GM12878 (cell line): ENCODE data around the gene PEMT. TPM values are rescaled to one million over a fixed set of nuclear protein-coding genes. Genes with fewer than 3 reads are reported as not detected.

ENCODE experiments used
- ATAC-seq: fragments of 200-7000 bp; cut with Tn5 transposase; 3 replicates; pipeline ENCODE4 v1.9.1; 2020; ENCODE audit warnings: mild to moderate bottlenecking, moderate library complexity
- BruUV-seq: library from RNA; stranded (reverse); fragments of 400-500 nt; replicated peaks from 2 replicates; lab custom pipeline; 2021; lab: Mats Ljungman, UMichigan
- CTCF ChIA-PET: fragments of 300-600 bp; sonication (Branson Sonifier 250); formaldehyde crosslinking; extraction: SDS; loops from one replicate; lab custom pipeline; 2021; ENCODE audit warnings: inconsistent platforms; lab: Yijun Ruan, JAX
- POLR2A ChIA-PET: fragments of 350-600 bp; formaldehyde crosslinking; extraction: SDS; loops from one replicate; lab custom pipeline; 2021; ENCODE audit warnings: inconsistent platforms; lab: Charles Lee
- RAD21 ChIA-PET: fragments of 300-600 bp; sonication (Branson Sonifier 250); formaldehyde crosslinking; loops from one replicate; lab custom pipeline; 2023; ENCODE audit warnings: antibody characterized with exemption; ENCODE audit not compliant: unreplicated experiment; lab: Charles Lee
- SMC1A ChIA-PET: fragments of 300-600 bp; sonication (Branson Sonifier 250); formaldehyde crosslinking; loops from one replicate; lab custom pipeline; 2023; ENCODE audit not compliant: unreplicated experiment, uncharacterized antibody; lab: Charles Lee
- DNase-seq: peaks from one replicate; pipeline ENCODE4 v3.0.0-alpha.2; 2011; ENCODE audit warnings: low read depth, low spot score
- FAIRE-seq: peaks from 3 replicates; lab custom pipeline; 2011; peaks lifted over from hg19 to GRCh38; lab: Jason Lieb, UNC
- H2AFZ ChIP-seq: 2 replicates; pipeline ENCODE4 v1.6.0; 2011; ENCODE audit warnings: low read depth, low read length, control low read depth; ENCODE audit not compliant: control insufficient read depth
- H3K27ac ChIP-seq: 2 replicates; pipeline ENCODE4 v1.5.1; 2011; ENCODE audit warnings: control low read depth; ENCODE audit not compliant: control insufficient read depth, insufficient read depth
- H3K27me3 ChIP-seq, 2 experiments: replicated peaks in 1 of 2; 2 replicates each; pipeline versions ENCODE4 v1.6.0 to v1.6.1; 2011; ENCODE audit warnings: low read length in 1 of 2; ENCODE audit not compliant: control insufficient read depth in 2 of 2, insufficient read depth in 2 of 2
- H3K36me3 ChIP-seq, 2 experiments: 2 replicates each; pipeline ENCODE4 v1.5.1; 2011; ENCODE audit warnings: low read length in 1 of 2; ENCODE audit not compliant: control insufficient read depth in 2 of 2, insufficient read depth in 2 of 2
- H3K4me1 ChIP-seq: 2 replicates; pipeline ENCODE4 v1.6.1; 2011; ENCODE audit warnings: mild to moderate bottlenecking, low read length, moderate library complexity, mixed read lengths; ENCODE audit not compliant: control insufficient read depth, insufficient read depth
- H3K4me2 ChIP-seq: 2 replicates; pipeline ENCODE4 v1.6.0; 2011; ENCODE audit warnings: control low read depth; ENCODE audit not compliant: control insufficient read depth, insufficient read depth
- H3K4me3 ChIP-seq: fragments of 200-600 bp; sonication (generic); 2 replicates; pipeline ENCODE4 v1.5.1; 2016
- H3K79me2 ChIP-seq: 2 replicates; pipeline ENCODE4 v1.6.0; 2011; ENCODE audit warnings: low read length; ENCODE audit not compliant: control insufficient read depth, insufficient read depth
- H3K9ac ChIP-seq: 2 replicates; pipeline ENCODE4 v1.8.0; 2011; ENCODE audit warnings: low read length, control low read depth, mixed read lengths; ENCODE audit not compliant: control insufficient read depth, insufficient read depth
- H3K9me3 ChIP-seq: replicated peaks from 3 replicates; pipeline ENCODE4 v1.5.1; 2011; ENCODE audit warnings: mild to moderate bottlenecking, low read length; ENCODE audit not compliant: control insufficient read depth, insufficient read depth
- H4K20me1 ChIP-seq: 2 replicates; pipeline ENCODE4 v1.6.0; 2011; ENCODE audit not compliant: control insufficient read depth, insufficient read depth
- ATF2 ChIP-seq: IDR thresholded peaks from 2 replicates; pipeline ENCODE4 v1.6.1; 2012; ENCODE audit warnings: low read length, inconsistent platforms
- BHLHE40 ChIP-seq, 2 experiments: fragments of 450-650 bp in 1 of 2; IDR thresholded peaks; 2 replicates each; pipeline ENCODE4 v1.6.1; 2011 to 2017; ENCODE audit warnings: low read depth in 2 of 2, borderline replicate concordance in 1 of 2, improper control_type of control experiment in 1 of 2, low read length in 1 of 2, mild to moderate bottlenecking in 1 of 2
- CBX3 ChIP-seq: fragments of 200-600 bp; sonication (generic); IDR thresholded peaks from 2 replicates; pipeline ENCODE4 v1.6.1; 2016; ENCODE audit warnings: low read depth, borderline replicate concordance
- CTCF ChIP-seq, 3 experiments: IDR thresholded peaks in 2 of 3; conservative IDR thresholded peaks in 1 of 3; 2 replicates each; pipeline ENCODE4 v1.5.1; 2011; ENCODE audit warnings: low read depth in 3 of 3, low read length in 3 of 3, mild to moderate bottlenecking in 3 of 3, control low read depth in 2 of 3, moderate library complexity in 2 of 3, inconsistent platforms in 1 of 3, mixed read lengths in 1 of 3; ENCODE audit not compliant: control insufficient read depth in 2 of 3, insufficient read depth in 1 of 3; ENCODE audit errors: extremely low read depth in 1 of 3
- HCFC1 ChIP-seq: fragments of 150-350 bp; IDR thresholded peaks from 2 replicates; pipeline ENCODE4 v1.6.1; 2014; ENCODE audit warnings: low read length
- IRF5 ChIP-seq: fragments of 450-650 bp; IDR thresholded peaks from 2 replicates; pipeline ENCODE4 v1.6.1; 2017; ENCODE audit warnings: borderline replicate concordance
- KLF5 ChIP-seq: fragments of 450-650 bp; IDR thresholded peaks from 2 replicates; pipeline ENCODE4 v1.6.1; 2014; ENCODE audit warnings: mild to moderate bottlenecking; ENCODE audit not compliant: partially characterized antibody
- LARP7 ChIP-seq: fragments of 450-650 bp; IDR thresholded peaks from 2 replicates; pipeline ENCODE4 v1.6.1; 2017; ENCODE audit warnings: mild to moderate bottlenecking
- NFYB ChIP-seq: IDR thresholded peaks from 2 replicates; pipeline ENCODE4 v1.6.1; 2011; ENCODE audit warnings: low read depth, mild to moderate bottlenecking, low read length, improper control_type of control experiment, moderate library complexity; ENCODE audit not compliant: insufficient read depth
- SIX5 ChIP-seq: IDR thresholded peaks from 2 replicates; pipeline ENCODE4 v1.6.1; 2011; ENCODE audit warnings: mild to moderate bottlenecking, low read depth, low read length, moderate library complexity; ENCODE audit not compliant: severe bottlenecking
- SREBF1 ChIP-seq: IDR thresholded peaks from 2 replicates; pipeline ENCODE4 v1.6.1; 2012; ENCODE audit warnings: mild to moderate bottlenecking, low read length
- USF1 ChIP-seq: IDR thresholded peaks from 2 replicates; pipeline ENCODE4 v1.6.1; 2011; ENCODE audit warnings: borderline replicate concordance, low read depth, mild to moderate bottlenecking, moderate library complexity, mixed read lengths, low read length; ENCODE audit not compliant: insufficient read depth; ENCODE audit errors: extremely low read length
- ZNF24 ChIP-seq: fragments of 450-650 bp; IDR thresholded peaks from 2 replicates; pipeline ENCODE4 v1.6.1; 2017; ENCODE audit warnings: antibody characterized with exemption, mild to moderate bottlenecking
- WGBS: methylation state at CpG from one replicate; pipeline ENCODE4 v1.1.6; 2016; ENCODE audit warnings: low lambda C conversion rate; ENCODE audit not compliant: insufficient replicate concordance, insufficient coverage; ENCODE audit errors: missing lambda C conversion rate; 5-methylcytosine and 5-hydroxymethylcytosine counted together
- in situ Hi-C: fragments of 300-500 bp; cut with MboI; formaldehyde crosslinking; loops from 9 replicates; pipeline ENCODE4 v1.14.3; 2018; ENCODE audit warnings: mixed read lengths
- intact Hi-C: fragments of 100-400 bp; cut with micrococcal nuclease; formaldehyde crosslinking; loops from one replicate; pipeline ENCODE4 v1.14.2; 2022; ENCODE audit not compliant: unreplicated experiment
- polyA plus RNA-seq, 11 experiments: library from polyadenylated mRNA; depleted of rRNA in 4 of 11; unstranded in 6 of 11; stranded (reverse) in 5 of 11; fragments of >200 nt; fragmentation: Nextera tagmentation in 4 of 11; fragmentation: Illumina TruSeq in 1 of 11; extraction: Ambion mirVana in 4 of 11; extraction: Trizol in 1 of 11; gene quantifications; 1 replicate in 1 of 11; 2 replicates in 10 of 11; pipeline versions ENCODE4 v1.2.1 to v1.2.3, GENCODE V29; 2011 to 2016; ENCODE audit warnings: inconsistent platforms in 2 of 11, missing spikeins in 2 of 11, low read depth in 1 of 11
- total RNA-seq, 4 experiments: library from RNA; depleted of rRNA in 3 of 4; stranded (reverse); fragments of >200 nt in 3 of 4; fragmentation: Illumina TruSeq in 1 of 4; extraction: Trizol in 1 of 4; gene quantifications; 2 replicates each; pipeline versions ENCODE4 v1.2.1 to v1.2.3, GENCODE V29; 2013 to 2021

PEMT gene
- total and polyA plus RNA-seq, 10 of the 15 experiments (the other 5 are each of a cell fraction or from before 2014, with no cell fraction given), result 2.8 to 44.7 (median 25.4) TPM

DNA sequence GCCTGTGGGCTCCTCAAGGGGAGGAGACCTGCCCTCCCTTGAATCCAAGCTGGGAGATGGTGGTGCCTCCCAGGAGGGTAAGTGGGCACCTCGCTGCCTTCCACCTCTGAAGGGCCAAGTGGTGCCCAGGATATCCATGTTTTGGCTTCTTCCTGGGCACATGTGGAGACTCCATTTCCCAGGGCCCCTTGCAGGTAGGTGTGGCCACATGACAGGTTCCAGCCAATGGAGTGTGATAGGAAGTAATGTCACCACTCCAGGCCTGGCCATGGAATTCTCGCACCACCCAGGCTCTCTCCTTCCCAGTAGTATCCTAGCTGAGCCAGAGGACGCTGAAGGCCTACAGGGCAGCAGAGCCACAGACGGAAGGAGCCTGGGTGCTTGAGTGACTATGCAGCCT, 17.6 kb upstream of the PEMT start:
- 71% methylated on average over 4 of the region's 4 CpGs for WGBS
- no peaks in the 10 kb centered on the region for H3K27me3 ChIP-seq
- ATAC-seq (peak; percentile 62), FAIRE-seq (no peak), DNase-seq (no peak)
- H3K9me3 ChIP-seq, result no peaks in the 10 kb centered on the region; the same call in 1 of the 3 replicates
- no peak overlapping the region for H3K27ac ChIP-seq
- H3K79me2 ChIP-seq, result no peaks in the 10 kb centered on the region
- ChIA-PET CTCF (interaction anchor here (1.2 kb wide), 1 partner anchor 17 kb away, joined by 3 read pairs; the partner anchor contains the start of gene PEMT), RAD21 (no interaction called here), POLR2A (interaction anchor here (0.6 kb wide), 1 partner anchor 32 kb away, joined by 4 read pairs; no protein-coding TSS in a partner anchor), SMC1A (no interaction called here)
- intact Hi-C loops (no loop called here), in situ Hi-C loops (no loop called here)
- BruUV-seq, result no TSS peak
- H2AFZ ChIP-seq, result peak overlapping the region; percentile 6; the same call in 1 of the 2 replicates
- H3K4me2 ChIP-seq, result no peak overlapping the region
- no peak overlapping the region for H3K9ac ChIP-seq
- H3K4me1 ChIP-seq, result no peaks in the 10 kb centered on the region
- H4K20me1 ChIP-seq, result no peaks in the 10 kb centered on the region
- no peaks in the 10 kb centered on the region for H3K36me3 ChIP-seq
- TF ChIP-seq ATF2 (no peak), BHLHE40 (IDR thresholded peaks at IDR 0.05; ENCODE audit: borderline replicate concordance in 1 of 2, low read depth in 2 of 2, low read length in 1 of 2) (no peak), ZNF24 (no peak), CTCF (IDR thresholded peaks at IDR 0.05 in 2 of 3, conservative IDR thresholded peaks at IDR 0.05 in 1 of 3; ENCODE audit: control insufficient read depth in 2 of 3, extremely low read depth in 1 of 3, insufficient read depth in 1 of 3, low read depth in 3 of 3, low read length in 3 of 3) (no peak), HCFC1 (0 out of 2 replicates have a peak, but pooled peaks have one; percentile 24), CBX3 (no peak), NFYB (peak; percentile 81), SREBF1 (no peak), LARP7 (no peak), USF1 (peak; percentile 68), IRF5 (no peak), KLF5 (no peak), SIX5 (peak; percentile 22)
- TF ChIP-seq, all 136 proteins: peak for 4
- H3K4me3 ChIP-seq, result no peak overlapping the region
